ENCODE data around the gene SNRK.
A peak's percentile ranks its signal among the peaks of the same experiment; 100 is the strongest.

The SNRK gene

GRCh38 chr3:43290956-43291355, 4.6 kb downstream of the SNRK start:
- H3K4me3 ChIP-seq (ENCODE audit: low read length) = no peak overlapping the region
- DNase-seq (ENCODE audit: low read depth) = peak; percentile 50
- TF ChIP-seq, protein P1, sequence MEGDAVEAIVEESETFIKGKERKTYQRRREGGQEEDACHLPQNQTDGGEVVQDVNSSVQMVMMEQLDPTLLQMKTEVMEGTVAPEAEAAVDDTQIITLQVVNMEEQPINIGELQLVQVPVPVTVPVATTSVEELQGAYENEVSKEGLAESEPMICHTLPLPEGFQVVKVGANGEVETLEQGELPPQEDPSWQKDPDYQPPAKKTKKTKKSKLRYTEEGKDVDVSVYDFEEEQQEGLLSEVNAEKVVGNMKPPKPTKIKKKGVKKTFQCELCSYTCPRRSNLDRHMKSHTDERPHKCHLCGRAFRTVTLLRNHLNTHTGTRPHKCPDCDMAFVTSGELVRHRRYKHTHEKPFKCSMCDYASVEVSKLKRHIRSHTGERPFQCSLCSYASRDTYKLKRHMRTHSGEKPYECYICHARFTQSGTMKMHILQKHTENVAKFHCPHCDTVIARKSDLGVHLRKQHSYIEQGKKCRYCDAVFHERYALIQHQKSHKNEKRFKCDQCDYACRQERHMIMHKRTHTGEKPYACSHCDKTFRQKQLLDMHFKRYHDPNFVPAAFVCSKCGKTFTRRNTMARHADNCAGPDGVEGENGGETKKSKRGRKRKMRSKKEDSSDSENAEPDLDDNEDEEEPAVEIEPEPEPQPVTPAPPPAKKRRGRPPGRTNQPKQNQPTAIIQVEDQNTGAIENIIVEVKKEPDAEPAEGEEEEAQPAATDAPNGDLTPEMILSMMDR (IDR thresholded peaks at IDR 0.05; ENCODE audit: insufficient read depth, low read depth, low read length, missing control alignments) = no peak

DNA sequence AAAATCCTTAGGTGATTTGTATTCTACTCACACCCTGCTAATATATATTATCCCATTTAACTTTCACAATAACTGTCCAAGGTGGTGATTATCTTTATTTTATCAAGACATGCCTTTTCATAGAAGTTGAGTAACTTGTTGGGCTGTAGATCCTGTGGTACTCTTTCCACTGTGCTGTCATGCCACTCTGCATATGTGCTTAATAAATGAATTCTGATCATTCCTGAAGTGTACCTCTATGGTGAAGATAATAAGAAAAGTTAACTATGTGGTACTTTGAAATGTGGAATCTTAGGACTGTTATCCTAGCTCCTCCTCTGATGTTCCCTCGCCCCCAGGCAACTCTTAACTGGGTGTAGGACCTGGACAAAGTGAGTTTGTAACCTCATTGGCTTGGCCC, 5.2 kb downstream of the SNRK start:
- H3K4me3 ChIP-seq (ENCODE audit: low read length) = no peak overlapping the region
- TF ChIP-seq, protein P1 (IDR thresholded peaks at IDR 0.05; ENCODE audit: insufficient read depth, low read depth, low read length, missing control alignments) = no peak
- DNase-seq (ENCODE audit: low read depth) = no peak

- H3K4me3 ChIP-seq (ENCODE audit: low read length) = no peak overlapping the region
- TF ChIP-seq, protein P1 (IDR thresholded peaks at IDR 0.05; ENCODE audit: insufficient read depth, low read depth, low read length, missing control alignments) = no peak
- DNase-seq (ENCODE audit: low read depth) = no peak
Observed at GRCh38 chr3:43294975-43295374, 8.6 kb downstream of the SNRK start.

GRCh38 chr3:43296565-43296964, 10.2 kb downstream of the SNRK start:
- TF ChIP-seq, protein P1 (IDR thresholded peaks at IDR 0.05; ENCODE audit: insufficient read depth, low read depth, low read length, missing control alignments) = no peak
- DNase-seq (ENCODE audit: low read depth) = peak; percentile 72
- H3K4me3 ChIP-seq (ENCODE audit: low read length) = no peak overlapping the region

DNA sequence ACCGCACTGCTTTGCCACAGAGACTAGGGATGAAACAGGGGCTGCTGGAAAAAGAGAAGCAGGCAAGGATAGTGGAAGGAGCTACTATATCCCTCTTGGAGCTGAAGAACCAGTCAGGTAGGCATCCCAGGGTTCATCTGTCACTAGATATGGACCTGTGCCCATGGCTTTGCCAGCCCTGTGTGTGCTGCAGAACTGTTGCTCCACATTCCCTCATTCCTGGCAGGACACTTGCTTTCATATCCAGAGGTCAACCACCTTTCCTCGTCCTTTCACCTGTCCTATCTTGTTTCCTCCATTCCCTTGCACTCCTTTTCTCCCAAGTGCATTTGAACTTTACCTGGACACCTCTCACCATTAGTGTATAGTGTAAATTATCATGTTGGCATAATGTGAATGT, 12.0 kb downstream of the SNRK start:
- DNase-seq (ENCODE audit: low read depth) = no peak
- no peak overlapping the region for H3K4me3 ChIP-seq (ENCODE audit: low read length)
- TF ChIP-seq, protein P1 (IDR thresholded peaks at IDR 0.05; ENCODE audit: insufficient read depth, low read depth, low read length, missing control alignments) = no peak

GRCh38 chr3:43298761-43299160, 12.4 kb downstream of the SNRK start:
- TF ChIP-seq, protein P1 (IDR thresholded peaks at IDR 0.05; ENCODE audit: insufficient read depth, low read depth, low read length, missing control alignments) = no peak
- no peak for DNase-seq (ENCODE audit: low read depth)
- no peak overlapping the region for H3K4me3 ChIP-seq (ENCODE audit: low read length)

GRCh38 chr3:43302116-43302880, 16.0 kb downstream of the SNRK start:
- TF ChIP-seq, protein P1 (IDR thresholded peaks at IDR 0.05; ENCODE audit: insufficient read depth, low read depth, low read length, missing control alignments) = no peak
- H3K4me3 ChIP-seq (ENCODE audit: low read length) = no peak overlapping the region
- no peak for DNase-seq (ENCODE audit: low read depth)
